Activated CD8-positive, alpha-beta memory T cell treated with anti-CD3 and anti-CD28 coated beads, Interleukin-2, amount 50 U/mL, for 48 hours (primary cell): ENCODE measurements around the gene TBC1D22A.
"Not testable (repeated sequence)": the region's sequence is repeated elsewhere in the genome, so short reads cannot be mapped to it uniquely, and the experiment has no call there.

Source experiments
- DNase-seq: peaks from one replicate; pipeline ENCODE4 v3.0.0-alpha.2; 2020

The TBC1D22A gene

GRCh38 chr22:46774980-46775849 lies 12.8 kb downstream of the TBC1D22A start:
- no peak for DNase-seq

- DNase-seq, result no peak
Measured at GRCh38 chr22:46775850-46776826, 13.7 kb downstream of the TBC1D22A start.

- no peak for DNase-seq
Measured at GRCh38 chr22:46776876-46777608, 14.6 kb downstream of the TBC1D22A start.

GRCh38 chr22:46777609-46777970 lies 15.1 kb downstream of the TBC1D22A start:
- no peak for DNase-seq

- DNase-seq, result no peak
Measured at GRCh38 chr22:46779023-46779422, 16.6 kb downstream of the TBC1D22A start.

GRCh38 chr22:46779651-46780050 lies 17.2 kb downstream of the TBC1D22A start:
- no peak for DNase-seq

GRCh38 chr22:46780453-46780852 lies 18.0 kb downstream of the TBC1D22A start:
- no peak for DNase-seq

- DNase-seq, result no peak
Measured at GRCh38 chr22:46781291-46781690, 18.8 kb downstream of the TBC1D22A start.

GRCh38 chr22:46782200-46782599 lies 19.8 kb downstream of the TBC1D22A start:
- not testable (repeated sequence) for DNase-seq

GRCh38 chr22:46783721-46784120 lies 21.3 kb downstream of the TBC1D22A start:
- DNase-seq, result no peak

- no peak for DNase-seq
Measured at GRCh38 chr22:46788441-46789172, 26.2 kb downstream of the TBC1D22A start.

GRCh38 chr22:46789992-46790391 lies 27.5 kb downstream of the TBC1D22A start:
- DNase-seq, result no peak

GRCh38 chr22:46791201-46791731 lies 28.8 kb downstream of the TBC1D22A start:
- DNase-seq, result peak; percentile 80

GRCh38 chr22:46792061-46792796 lies 29.8 kb downstream of the TBC1D22A start:
- no peak for DNase-seq

- DNase-seq, result peak; percentile 52
Measured at GRCh38 chr22:46792841-46793261, 30.4 kb downstream of the TBC1D22A start.

- peak; percentile 47 for DNase-seq
Measured at GRCh38 chr22:46793497-46793896, 31.0 kb downstream of the TBC1D22A start.

GRCh38 chr22:46794067-46794466 lies 31.6 kb downstream of the TBC1D22A start:
- DNase-seq, result peak; percentile 33

GRCh38 chr22:46794491-46794890 lies 32.0 kb downstream of the TBC1D22A start:
- DNase-seq, result peak; percentile 42

- DNase-seq, result peak; percentile 38
Measured at GRCh38 chr22:46795140-46795539, 32.7 kb downstream of the TBC1D22A start.

- DNase-seq, result peak; percentile 28
Measured at GRCh38 chr22:46795845-46796565, 33.6 kb downstream of the TBC1D22A start.
